WTC11 (cell line): ENCODE measurements around the gene CNOT6L. TPM values are rescaled to one million over a fixed set of nuclear protein-coding genes. Genes with fewer than 3 reads are reported as not detected.

Experiments used
- ATAC-seq: fragments of 200-7000 bp; cut with Tn5 transposase; 2 replicates; pipeline ENCODE4 v1.10.0; 2021; ENCODE audit warnings: mild to moderate bottlenecking, moderate library complexity
- CTCF ChIA-PET: fragments of 300-600 bp; sonication (Branson Sonifier 250); formaldehyde crosslinking; loops from one replicate; lab custom pipeline; 2021; ENCODE audit warnings: antibody characterized with exemption; lab: Charles Lee
- POLR2A ChIA-PET: fragments of 350-600 bp; sonication (Branson Sonifier 250); formaldehyde crosslinking; loops from one replicate; lab custom pipeline; 2021; ENCODE audit warnings: antibody characterized with exemption; lab: Charles Lee
- DNase-seq: peaks from one replicate; pipeline ENCODE4 v3.0.0; 2021; ENCODE audit warnings: low spot score
- H3K27ac Mint-ChIP-seq: 2 replicates; pipeline ENCODE4 v1.8.0; 2021; ENCODE audit warnings: mixed read lengths
- H3K27me3 Mint-ChIP-seq: 2 replicates; pipeline ENCODE4 v1.8.0; 2021; ENCODE audit warnings: low read depth, mild to moderate bottlenecking, moderate library complexity, mixed read lengths
- H3K36me3 Mint-ChIP-seq: 2 replicates; pipeline ENCODE4 v1.8.0; 2021; ENCODE audit warnings: mixed read lengths
- H3K4me1 Mint-ChIP-seq: 2 replicates; pipeline ENCODE4 v1.8.0; 2022; ENCODE audit warnings: mixed read lengths
- H3K4me3 Mint-ChIP-seq: 2 replicates; pipeline ENCODE4 v1.8.0; 2021; ENCODE audit warnings: mild to moderate bottlenecking, moderate library complexity, mixed read lengths
- H3K9me3 Mint-ChIP-seq: 2 replicates; pipeline ENCODE4 v1.8.0; 2021; ENCODE audit warnings: mixed read lengths
- ELF4 ChIP-seq: sonication (generic); formaldehyde crosslinking; IDR thresholded peaks from 2 replicates; pipeline ENCODE4 v1.8.1; 2022; ENCODE audit warnings: low read depth, mild to moderate bottlenecking, moderate library complexity, missing genetic modification reagents
- FOXK1 ChIP-seq: sonication (generic); formaldehyde crosslinking; IDR thresholded peaks from 2 replicates; pipeline ENCODE4 v1.8.0; 2022; ENCODE audit warnings: mild to moderate bottlenecking, moderate library complexity, missing genetic modification reagents
- GRHL2 ChIP-seq: fragments of 250-450 bp; sonication (Bioruptor Pico); IDR thresholded peaks from 2 replicates; pipeline ENCODE4 v1.8.0; 2022; ENCODE audit warnings: mild to moderate bottlenecking, moderate library complexity; ENCODE audit not compliant: insufficient replicate concordance, severe bottlenecking
- JAZF1 ChIP-seq: fragments of 250-450 bp; sonication (Bioruptor Pico); IDR thresholded peaks from 2 replicates; pipeline ENCODE4 v1.9.0; 2021; ENCODE audit warnings: moderate library complexity, mild to moderate bottlenecking, inconsistent platforms
- NR3C1 ChIP-seq: sonication (generic); formaldehyde crosslinking; conservative IDR thresholded peaks from 2 replicates; pipeline ENCODE4 v1.8.1; 2023; ENCODE audit warnings: low read depth, mild to moderate bottlenecking, missing genetic modification reagents
- OVOL2 ChIP-seq: fragments of 250-450 bp; sonication (Bioruptor Pico); IDR thresholded peaks from 2 replicates; pipeline ENCODE4 v1.9.0; 2021; ENCODE audit warnings: mild to moderate bottlenecking, borderline replicate concordance
- RELA ChIP-seq: sonication (generic); formaldehyde crosslinking; IDR thresholded peaks from 2 replicates; pipeline ENCODE4 v1.8.1; 2022; ENCODE audit warnings: missing genetic modification reagents, mild to moderate bottlenecking, borderline replicate concordance
- SMAD3 ChIP-seq: sonication (generic); formaldehyde crosslinking; IDR thresholded peaks from 2 replicates; pipeline ENCODE4 v1.8.0; 2022; ENCODE audit warnings: missing genetic modification reagents, mild to moderate bottlenecking, borderline replicate concordance
- SOX15 ChIP-seq: fragments of 250-450 bp; sonication (Bioruptor Pico); IDR thresholded peaks from 2 replicates; pipeline ENCODE4 v1.9.0; 2021; ENCODE audit warnings: mild to moderate bottlenecking
- TEAD4 ChIP-seq: sonication (generic); formaldehyde crosslinking; IDR thresholded peaks from 2 replicates; pipeline ENCODE4 v1.8.0; 2022; ENCODE audit warnings: mild to moderate bottlenecking, missing genetic modification reagents
- ZBTB21 ChIP-seq: sonication (generic); formaldehyde crosslinking; IDR thresholded peaks from 2 replicates; pipeline ENCODE4 v1.8.1; 2023; ENCODE audit warnings: mild to moderate bottlenecking, missing genetic modification reagents, borderline replicate concordance
- ZNF263 ChIP-seq: sonication (generic); formaldehyde crosslinking; IDR thresholded peaks from 2 replicates; pipeline ENCODE4 v1.8.1; 2022; ENCODE audit warnings: low read depth, mild to moderate bottlenecking, moderate library complexity, missing genetic modification reagents
- ZNF317 ChIP-seq: sonication (generic); formaldehyde crosslinking; IDR thresholded peaks from 2 replicates; pipeline ENCODE4 v1.8.1; 2023; ENCODE audit warnings: low read depth, mild to moderate bottlenecking, moderate library complexity, missing genetic modification reagents, borderline replicate concordance
- total RNA-seq: library from RNA; stranded (reverse); gene quantifications from 3 replicates; pipeline ENCODE4 v1.2.3, GENCODE V29; 2021
- TF ChIP-seq, protein P1 (sequence below): sonication (generic); formaldehyde crosslinking; IDR thresholded peaks from 2 replicates; pipeline ENCODE4 v1.8.0; 2022; ENCODE audit warnings: mild to moderate bottlenecking, missing genetic modification reagents
- TF ChIP-seq, protein P2 (sequence below): sonication (generic); formaldehyde crosslinking; IDR thresholded peaks from 2 replicates; pipeline ENCODE4 v1.8.1; 2023; ENCODE audit warnings: mild to moderate bottlenecking, missing genetic modification reagents, moderate library complexity
- TF ChIP-seq, protein P3 (sequence below): sonication (generic); formaldehyde crosslinking; IDR thresholded peaks from 2 replicates; pipeline ENCODE4 v1.8.1; 2022; ENCODE audit warnings: missing genetic modification reagents, borderline replicate concordance
- TF ChIP-seq, protein P4 (sequence below): fragments of 250-450 bp; sonication (Bioruptor Pico); IDR thresholded peaks from 2 replicates; pipeline ENCODE4 v1.9.0; 2021; ENCODE audit warnings: mild to moderate bottlenecking
- TF ChIP-seq, protein P5 (sequence below): fragments of 250-450 bp; sonication (Bioruptor Pico); IDR thresholded peaks from 2 replicates; pipeline ENCODE4 v1.9.0; 2021; ENCODE audit warnings: mild to moderate bottlenecking
- TF ChIP-seq, protein P6 (sequence below): fragments of 250-450 bp; sonication (Bioruptor Pico); IDR thresholded peaks from 2 replicates; pipeline ENCODE4 v2.1.2; 2022; ENCODE audit warnings: mild to moderate bottlenecking, moderate library complexity

The CNOT6L gene
- total RNA-seq, 1 experiment from 2014 or later: 21.6 TPM

DNA sequence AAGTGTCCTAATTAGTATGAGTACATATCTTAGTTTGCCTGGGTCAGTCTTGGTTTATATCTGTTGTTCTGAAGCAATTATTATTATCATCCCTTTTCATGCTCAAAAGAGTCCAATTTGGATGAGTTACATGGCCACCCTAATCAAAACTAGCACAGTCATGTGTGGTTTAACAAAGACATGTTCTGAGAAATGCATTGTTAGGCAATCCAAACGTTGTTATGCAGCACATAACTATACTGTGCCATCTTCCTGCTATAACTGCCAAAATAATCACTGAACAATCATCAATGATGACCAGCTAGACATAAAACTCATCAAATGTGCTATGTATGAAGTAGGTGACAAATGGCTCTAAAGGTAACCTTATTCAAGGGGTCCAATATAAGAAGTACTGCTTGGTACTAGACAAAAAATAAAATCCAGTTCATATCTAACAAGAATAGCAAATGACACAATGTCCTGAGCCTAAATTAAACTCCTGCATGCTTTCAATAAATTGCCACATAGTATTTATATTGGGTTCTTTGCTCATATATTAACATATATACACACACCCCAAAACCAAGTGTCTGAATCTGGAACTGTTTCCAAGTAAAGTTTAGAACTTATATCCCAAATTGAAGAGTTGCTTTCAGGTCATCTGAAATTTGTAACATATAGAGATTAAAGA is 41.9 kb downstream of the CNOT6L start:
- Mint-ChIP-seq H3K9me3 (no peaks in the 10 kb centered on the region), H3K4me1 (peaks cover 27% of the 10 kb centered on the region), H3K4me3 (no peak overlapping the region), H3K27ac (no peak overlapping the region), H3K27me3 (no peaks in the 10 kb centered on the region), H3K36me3 (no peaks in the 10 kb centered on the region)
- DNase-seq (no peak), ATAC-seq (no peak)
- POLR2A ChIA-PET: no interaction called here
- CTCF ChIA-PET: no interaction called here
- no peak for TF ChIP-seq ZNF263
- TF ChIP-seq, protein P1, sequence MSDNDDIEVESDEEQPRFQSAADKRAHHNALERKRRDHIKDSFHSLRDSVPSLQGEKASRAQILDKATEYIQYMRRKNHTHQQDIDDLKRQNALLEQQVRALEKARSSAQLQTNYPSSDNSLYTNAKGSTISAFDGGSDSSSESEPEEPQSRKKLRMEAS (CRISPR knock-in tag): no peak
- TF ChIP-seq, protein P2, sequence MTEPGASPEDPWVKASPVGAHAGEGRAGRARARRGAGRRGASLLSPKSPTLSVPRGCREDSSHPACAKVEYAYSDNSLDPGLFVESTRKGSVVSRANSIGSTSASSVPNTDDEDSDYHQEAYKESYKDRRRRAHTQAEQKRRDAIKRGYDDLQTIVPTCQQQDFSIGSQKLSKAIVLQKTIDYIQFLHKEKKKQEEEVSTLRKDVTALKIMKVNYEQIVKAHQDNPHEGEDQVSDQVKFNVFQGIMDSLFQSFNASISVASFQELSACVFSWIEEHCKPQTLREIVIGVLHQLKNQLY (CRISPR knock-in tag): no peak
- TF ChIP-seq OVOL2 (CRISPR knock-in tag): no peak
- TF ChIP-seq, protein P3, sequence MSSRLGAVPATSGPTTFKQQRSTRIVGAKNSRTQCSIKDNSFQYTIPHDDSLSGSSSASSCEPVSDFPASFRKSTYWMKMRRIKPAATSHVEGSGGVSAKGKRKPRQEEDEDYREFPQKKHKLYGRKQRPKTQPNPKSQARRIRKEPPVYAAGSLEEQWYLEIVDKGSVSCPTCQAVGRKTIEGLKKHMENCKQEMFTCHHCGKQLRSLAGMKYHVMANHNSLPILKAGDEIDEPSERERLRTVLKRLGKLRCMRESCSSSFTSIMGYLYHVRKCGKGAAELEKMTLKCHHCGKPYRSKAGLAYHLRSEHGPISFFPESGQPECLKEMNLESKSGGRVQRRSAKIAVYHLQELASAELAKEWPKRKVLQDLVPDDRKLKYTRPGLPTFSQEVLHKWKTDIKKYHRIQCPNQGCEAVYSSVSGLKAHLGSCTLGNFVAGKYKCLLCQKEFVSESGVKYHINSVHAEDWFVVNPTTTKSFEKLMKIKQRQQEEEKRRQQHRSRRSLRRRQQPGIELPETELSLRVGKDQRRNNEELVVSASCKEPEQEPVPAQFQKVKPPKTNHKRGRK: no peak
- no peak for TF ChIP-seq GRHL2
- no peak for TF ChIP-seq ZNF317 (CRISPR knock-in tag)
- TF ChIP-seq, protein P4, sequence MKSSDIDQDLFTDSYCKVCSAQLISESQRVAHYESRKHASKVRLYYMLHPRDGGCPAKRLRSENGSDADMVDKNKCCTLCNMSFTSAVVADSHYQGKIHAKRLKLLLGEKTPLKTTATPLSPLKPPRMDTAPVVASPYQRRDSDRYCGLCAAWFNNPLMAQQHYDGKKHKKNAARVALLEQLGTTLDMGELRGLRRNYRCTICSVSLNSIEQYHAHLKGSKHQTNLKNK: no peak
- TF ChIP-seq ELF4 (CRISPR knock-in tag): no peak
- TF ChIP-seq, protein P5, sequence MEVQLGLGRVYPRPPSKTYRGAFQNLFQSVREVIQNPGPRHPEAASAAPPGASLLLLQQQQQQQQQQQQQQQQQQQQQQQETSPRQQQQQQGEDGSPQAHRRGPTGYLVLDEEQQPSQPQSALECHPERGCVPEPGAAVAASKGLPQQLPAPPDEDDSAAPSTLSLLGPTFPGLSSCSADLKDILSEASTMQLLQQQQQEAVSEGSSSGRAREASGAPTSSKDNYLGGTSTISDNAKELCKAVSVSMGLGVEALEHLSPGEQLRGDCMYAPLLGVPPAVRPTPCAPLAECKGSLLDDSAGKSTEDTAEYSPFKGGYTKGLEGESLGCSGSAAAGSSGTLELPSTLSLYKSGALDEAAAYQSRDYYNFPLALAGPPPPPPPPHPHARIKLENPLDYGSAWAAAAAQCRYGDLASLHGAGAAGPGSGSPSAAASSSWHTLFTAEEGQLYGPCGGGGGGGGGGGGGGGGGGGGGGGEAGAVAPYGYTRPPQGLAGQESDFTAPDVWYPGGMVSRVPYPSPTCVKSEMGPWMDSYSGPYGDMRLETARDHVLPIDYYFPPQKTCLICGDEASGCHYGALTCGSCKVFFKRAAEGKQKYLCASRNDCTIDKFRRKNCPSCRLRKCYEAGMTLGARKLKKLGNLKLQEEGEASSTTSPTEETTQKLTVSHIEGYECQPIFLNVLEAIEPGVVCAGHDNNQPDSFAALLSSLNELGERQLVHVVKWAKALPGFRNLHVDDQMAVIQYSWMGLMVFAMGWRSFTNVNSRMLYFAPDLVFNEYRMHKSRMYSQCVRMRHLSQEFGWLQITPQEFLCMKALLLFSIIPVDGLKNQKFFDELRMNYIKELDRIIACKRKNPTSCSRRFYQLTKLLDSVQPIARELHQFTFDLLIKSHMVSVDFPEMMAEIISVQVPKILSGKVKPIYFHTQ (CRISPR knock-in tag): no peak
- no peak for TF ChIP-seq NR3C1 (CRISPR knock-in tag)
- TF ChIP-seq SOX15: no peak
- TF ChIP-seq, protein P6, sequence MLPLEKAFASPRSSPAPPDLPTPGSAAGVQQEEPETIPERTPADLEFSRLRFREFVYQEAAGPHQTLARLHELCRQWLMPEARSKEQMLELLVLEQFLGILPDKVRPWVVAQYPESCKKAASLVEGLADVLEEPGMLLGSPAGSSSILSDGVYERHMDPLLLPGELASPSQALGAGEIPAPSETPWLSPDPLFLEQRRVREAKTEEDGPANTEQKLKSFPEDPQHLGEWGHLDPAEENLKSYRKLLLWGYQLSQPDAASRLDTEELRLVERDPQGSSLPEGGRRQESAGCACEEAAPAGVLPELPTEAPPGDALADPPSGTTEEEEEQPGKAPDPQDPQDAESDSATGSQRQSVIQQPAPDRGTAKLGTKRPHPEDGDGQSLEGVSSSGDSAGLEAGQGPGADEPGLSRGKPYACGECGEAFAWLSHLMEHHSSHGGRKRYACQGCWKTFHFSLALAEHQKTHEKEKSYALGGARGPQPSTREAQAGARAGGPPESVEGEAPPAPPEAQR (CRISPR knock-in tag): no peak
- no peak for TF ChIP-seq TEAD4 (CRISPR knock-in tag)
- no peak for TF ChIP-seq JAZF1 (CRISPR knock-in tag)
- no peak for TF ChIP-seq ZBTB21
- no peak for TF ChIP-seq SMAD3 (CRISPR knock-in tag)
- TF ChIP-seq RELA (CRISPR knock-in tag): no peak
- TF ChIP-seq FOXK1: no peak
